ENCODE measurements around the gene IRF9.
A peak's percentile ranks its signal among the peaks of the same experiment; 100 is the strongest.

The IRF9 gene, protein sequence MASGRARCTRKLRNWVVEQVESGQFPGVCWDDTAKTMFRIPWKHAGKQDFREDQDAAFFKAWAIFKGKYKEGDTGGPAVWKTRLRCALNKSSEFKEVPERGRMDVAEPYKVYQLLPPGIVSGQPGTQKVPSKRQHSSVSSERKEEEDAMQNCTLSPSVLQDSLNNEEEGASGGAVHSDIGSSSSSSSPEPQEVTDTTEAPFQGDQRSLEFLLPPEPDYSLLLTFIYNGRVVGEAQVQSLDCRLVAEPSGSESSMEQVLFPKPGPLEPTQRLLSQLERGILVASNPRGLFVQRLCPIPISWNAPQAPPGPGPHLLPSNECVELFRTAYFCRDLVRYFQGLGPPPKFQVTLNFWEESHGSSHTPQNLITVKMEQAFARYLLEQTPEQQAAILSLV

DNA sequence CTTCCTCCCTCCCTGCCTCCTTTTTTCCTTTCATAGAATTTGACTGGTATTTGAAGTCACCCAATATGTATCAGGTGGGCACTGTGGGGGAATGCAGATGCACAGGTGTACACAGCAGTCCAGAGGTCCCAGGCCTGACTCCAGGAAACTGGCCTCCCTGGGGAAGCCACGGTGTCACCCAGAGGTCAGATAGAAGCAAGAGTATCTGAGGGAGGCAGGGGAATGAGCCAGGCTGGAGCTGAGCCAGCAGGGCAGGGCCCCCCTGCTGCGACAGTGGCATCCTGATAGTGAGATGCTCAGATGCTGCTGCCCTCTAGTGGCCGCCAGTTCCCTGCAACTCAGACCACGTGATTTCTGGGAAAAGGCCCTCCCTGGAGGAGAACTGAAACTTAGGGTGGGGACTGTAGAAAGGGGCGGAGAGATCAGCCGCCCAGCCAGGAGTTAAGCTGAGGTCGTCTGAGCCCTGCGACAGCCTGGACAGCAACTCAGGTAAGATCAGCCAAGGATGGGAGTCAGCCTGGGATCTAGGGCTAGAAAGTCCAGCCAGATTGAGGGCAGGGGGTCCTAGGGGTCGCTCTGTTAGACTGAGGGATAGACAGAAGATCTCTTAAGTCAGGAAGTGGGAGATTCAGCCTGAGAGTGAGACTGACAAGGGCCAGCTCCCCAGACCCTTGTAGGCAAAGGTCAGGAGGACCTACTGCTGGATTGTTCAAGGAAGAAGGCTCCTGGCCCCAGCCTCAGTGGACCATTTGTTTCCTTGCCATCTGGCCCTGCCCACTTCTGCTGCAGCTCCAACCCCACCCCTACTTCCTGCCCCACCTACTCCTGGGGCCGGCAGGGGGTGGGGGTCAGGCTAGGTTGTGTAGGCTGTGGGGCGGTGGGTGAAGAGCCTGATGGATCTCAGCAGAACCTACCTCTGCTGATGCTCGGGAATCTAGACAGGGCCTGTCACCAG is at the start of gene IRF9:
Gene IRF9, plus strand, starts transcription at position 416 of the 955 bp plus-strand sequence. CDS start 880 bp downstream, outside the sequence.
- peak; percentile 98 for DNase-seq

DNA sequence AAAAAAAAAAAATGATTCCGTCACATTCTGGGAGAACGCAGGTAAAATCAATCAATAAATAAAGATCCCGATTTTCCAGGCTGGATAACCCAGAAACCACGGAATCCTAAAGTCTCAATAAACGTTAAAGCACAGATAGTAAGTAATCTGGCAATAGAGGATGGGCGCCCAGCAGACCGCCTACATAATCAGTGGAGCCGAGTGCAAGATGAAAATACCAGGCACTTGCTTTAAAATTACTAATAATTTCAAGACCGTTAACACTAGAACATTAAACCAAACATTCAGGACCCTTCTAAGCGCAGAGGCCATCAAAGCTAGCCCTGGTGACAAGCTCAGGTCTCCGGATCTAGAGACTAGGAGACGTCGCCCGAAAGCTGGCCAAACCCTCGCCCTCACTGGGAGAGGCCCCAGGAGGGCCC is 47.7 kb upstream of the IRF9 start:
- no peak for DNase-seq

- DNase-seq = peak; percentile 89
Observed at GRCh38 chr14:24113801-24114531, 47.1 kb upstream of the IRF9 start.

GRCh38 chr14:24114532-24115421 is 46.3 kb upstream of the IRF9 start, which contains the start of the genes DCAF11 and NRL:
TSS of gene DCAF11 (plus strand) at chr14:24114777. CDS start at chr14:24115595, 818 bp downstream.
TSS of gene NRL (minus strand) at chr14:24114949. CDS start at chr14:24082848, 32,101 bp downstream.
- peak; percentile 99 for DNase-seq

DNA sequence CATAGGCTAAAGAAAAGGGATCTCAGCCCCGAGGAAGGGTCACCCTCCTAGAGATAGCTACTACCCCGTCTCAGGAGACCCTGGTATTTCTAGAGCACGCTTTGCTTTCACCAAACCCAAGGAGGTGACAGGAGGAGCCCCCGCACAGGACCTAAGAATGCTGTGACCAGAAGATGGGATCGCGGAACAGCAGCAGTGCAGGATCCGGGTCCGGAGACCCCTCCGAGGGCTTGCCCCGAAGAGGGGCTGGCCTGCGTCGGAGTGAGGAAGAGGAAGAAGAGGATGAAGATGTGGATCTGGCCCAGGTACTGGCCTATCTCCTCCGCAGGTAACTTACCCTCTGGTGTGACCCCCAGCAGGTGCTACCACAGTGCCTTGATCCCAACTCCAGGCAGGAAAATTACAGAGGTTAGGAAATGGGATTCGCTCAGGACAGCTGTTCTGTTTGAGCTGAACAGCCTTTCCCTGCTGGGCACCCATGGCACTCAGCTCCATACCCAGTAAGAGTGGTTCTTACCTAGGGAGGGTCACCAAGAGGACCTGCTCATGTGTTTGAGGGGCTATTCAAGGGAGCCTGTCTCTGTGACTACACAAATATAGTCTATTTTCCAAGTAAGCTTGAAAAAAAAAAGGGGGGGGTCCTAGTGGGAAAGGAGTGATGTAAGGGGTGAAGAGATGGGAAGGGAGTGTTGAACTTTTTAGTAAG is 45.5 kb upstream of the IRF9 start:
- no peak for DNase-seq

DNA sequence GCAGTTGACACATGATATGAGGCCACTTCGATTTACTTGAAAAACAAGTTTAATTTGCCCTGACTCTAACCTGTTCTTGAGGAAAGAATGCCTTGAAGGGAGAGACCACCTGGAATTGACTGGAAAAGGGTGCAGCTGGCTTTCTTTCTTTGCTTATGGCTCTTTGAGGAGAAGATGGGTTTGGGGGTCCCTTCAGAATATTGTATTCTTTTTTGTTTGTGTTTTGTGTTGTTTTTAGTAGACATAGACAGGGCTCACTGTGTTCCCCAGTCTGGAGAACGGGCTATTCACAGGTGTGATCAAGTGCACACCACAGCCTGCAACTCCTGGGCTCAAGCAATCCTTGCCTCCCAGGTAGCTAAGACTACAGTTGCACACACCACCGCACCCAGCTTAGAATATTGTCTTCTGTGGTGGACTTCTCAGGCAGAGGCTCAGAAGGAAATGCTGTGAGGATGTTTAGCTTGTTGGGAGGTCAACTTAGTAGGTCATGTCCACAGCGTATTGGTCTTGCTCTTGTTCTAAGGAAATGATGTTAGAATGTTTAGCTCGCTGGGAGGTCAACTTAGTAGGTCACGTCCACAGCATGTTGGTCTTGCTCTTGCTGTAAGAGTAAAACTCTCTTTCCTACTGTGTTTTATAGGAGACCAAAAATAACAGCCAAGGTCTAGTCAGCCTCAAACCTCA is 44.8 kb upstream of the IRF9 start:
- DNase-seq = no peak

GRCh38 chr14:24117179-24117578 is 43.9 kb upstream of the IRF9 start:
- no peak for DNase-seq

DNA sequence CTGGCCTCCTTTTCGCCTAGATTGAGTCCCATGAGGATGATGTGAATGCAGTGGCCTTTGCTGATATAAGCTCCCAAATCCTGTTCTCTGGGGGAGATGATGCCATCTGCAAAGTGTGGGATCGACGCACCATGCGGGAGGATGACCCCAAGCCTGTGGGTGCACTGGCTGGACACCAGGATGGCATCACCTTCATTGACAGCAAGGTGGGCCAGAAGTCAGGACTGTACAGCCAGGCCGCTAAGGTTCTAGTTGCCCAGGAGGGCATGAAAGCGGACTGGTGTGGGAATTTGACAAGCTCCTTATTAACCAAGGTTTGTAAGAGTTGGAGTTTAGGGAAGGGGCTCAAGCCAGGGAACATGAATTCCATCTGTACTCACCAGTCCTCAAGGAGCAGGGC is 41.4 kb upstream of the IRF9 start:
- no peak for DNase-seq

GRCh38 chr14:24121210-24121609 is 39.9 kb upstream of the IRF9 start:
- DNase-seq = no peak

- DNase-seq = no peak
Observed at GRCh38 chr14:24122416-24122815, 38.6 kb upstream of the IRF9 start.

DNA sequence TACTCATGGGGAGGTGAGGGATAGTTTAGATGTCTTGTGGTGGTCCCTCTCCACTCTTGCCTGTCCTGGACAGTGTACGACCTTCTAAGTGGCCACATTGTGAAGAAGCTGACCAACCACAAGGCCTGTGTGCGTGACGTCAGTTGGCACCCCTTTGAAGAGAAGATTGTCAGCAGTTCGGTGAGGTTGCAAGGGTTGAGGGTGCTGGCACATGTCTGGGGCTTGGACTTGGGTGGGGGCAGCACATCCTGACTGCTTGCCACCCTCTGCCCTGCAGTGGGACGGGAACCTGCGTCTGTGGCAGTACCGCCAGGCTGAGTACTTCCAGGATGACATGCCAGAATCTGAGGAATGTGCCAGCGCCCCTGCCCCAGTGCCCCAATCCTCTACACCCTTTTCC is 38.2 kb upstream of the IRF9 start:
- DNase-seq = no peak

DNA sequence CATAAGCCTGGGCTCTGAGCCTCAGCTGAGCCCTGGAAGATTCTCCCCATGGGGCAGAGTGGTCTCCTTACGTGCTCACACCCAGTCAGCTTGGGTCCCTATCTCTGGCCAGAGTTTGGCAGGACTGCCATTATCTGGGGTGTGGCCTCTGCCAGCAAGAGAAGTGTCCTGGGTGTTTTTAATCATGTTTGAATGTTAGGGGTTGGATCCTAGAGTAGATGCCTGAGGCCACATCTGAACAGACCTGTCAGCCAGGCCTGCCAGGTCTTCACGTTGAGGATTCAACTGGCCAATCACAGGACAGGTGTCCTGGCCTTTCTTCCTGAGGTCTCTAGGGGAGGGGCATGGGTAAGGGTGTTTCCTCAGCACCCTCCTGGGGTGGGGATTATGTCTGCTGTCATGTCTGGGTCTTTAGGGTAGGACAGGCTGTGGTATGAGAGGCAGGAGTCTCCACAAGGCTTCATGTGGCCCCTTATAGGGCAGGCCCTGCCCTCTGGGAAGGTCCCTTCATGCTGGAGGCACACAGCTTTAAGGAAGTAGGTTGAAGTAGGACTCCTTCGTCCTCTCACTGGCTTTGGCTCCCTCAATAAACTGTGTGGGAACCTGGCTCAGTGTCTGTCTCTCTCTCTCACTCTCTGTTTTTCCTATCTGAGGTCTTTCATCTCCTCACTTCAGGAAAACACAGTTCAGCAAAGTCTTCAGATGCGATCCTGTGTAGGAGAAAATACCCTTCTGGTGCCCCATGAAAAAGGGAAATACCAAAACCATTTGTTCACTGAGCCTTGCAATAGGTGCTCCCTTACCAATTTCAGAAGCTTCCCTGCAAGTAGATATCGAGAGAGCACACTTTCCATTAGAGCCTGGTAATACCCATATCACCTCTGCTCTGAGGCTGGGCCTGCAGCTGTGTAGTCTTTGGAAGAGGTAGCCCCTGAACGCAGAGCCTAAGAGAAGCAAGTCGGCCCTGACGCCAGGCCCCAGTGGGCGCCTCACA is 37.3 kb upstream of the IRF9 start:
- no peak for DNase-seq

DNA sequence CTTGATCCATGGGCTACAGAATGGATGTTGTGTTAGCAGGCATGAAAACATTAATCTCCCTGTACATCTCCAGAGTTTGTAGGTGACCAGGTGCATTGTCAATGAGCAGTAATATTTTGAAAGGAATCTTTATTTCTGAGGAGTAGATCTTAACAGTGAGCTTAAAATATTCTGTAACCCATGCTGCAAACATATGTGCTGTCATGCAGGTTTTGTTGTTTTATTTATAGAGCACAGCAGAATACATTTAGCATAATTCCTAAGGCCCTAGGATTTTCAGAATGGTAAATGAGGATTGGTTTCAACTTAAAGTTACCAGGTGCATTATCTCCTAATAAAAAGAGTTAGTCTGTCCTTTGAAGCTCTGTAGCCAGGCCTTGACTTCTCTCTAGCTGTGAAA is 34.1 kb upstream of the IRF9 start:
- DNase-seq = no peak

GRCh38 chr14:24127673-24128072 is 33.4 kb upstream of the IRF9 start:
- DNase-seq = no peak

DNA sequence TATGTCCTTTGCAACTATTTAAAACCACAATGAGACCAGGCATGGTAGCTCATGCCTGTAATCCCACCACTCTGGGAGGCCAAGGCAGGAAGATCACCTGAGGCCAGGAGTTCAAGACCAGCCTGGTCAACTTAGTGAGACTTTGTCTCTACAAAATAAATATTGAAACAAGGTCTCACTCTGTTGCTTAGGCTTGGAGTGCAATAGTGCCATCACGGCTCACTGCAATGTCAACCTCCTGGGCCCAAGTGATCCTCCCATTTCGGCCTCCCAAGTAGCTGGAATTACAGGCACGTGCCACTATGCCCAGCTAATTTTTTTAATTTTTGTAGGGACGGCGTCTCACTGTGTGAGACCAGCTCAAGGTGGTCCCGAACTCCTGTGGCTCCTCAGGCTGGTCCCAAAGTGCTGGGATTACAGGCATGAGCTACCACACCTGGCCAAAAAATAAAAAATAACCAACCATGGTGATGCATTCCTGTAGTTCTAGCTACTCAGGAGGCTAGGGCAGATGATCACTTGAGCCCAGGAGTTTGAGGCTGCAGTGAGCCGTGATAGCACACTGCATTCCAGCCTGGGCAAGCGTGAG is 31.6 kb upstream of the IRF9 start:
- DNase-seq = no peak

GRCh38 chr14:24130380-24130716 is 30.7 kb upstream of the IRF9 start, which contains the start of gene FITM1:
TSS of gene FITM1 (plus strand) at chr14:24130659. CDS start at chr14:24131564, 905 bp downstream.
- DNase-seq = no peak

- no peak for DNase-seq
Observed at GRCh38 chr14:24130717-24131548, 30.1 kb upstream of the IRF9 start.

DNA sequence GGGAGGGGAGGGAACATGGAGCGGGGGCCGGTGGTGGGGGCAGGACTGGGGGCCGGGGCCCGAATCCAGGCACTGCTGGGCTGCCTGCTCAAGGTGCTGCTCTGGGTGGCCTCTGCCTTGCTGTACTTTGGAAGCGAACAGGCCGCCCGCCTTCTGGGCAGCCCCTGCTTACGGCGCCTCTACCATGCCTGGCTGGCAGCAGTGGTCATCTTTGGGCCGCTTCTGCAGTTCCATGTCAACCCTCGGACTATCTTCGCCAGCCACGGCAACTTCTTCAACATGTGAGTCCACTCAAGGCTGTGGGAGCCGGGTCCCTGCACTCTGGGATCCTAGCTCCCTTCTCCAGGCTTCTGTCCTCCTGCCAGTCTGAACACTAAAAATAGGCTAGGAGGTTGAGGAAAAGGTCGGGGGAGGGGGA is 29.5 kb upstream of the IRF9 start:
- no peak for DNase-seq

Data from activated CD4-positive, alpha-beta T cell treated with anti-CD3 and anti-CD28 coated beads for 48 hours (primary cell).